SK-N-SH (cell line): Measurements from ENCODE around the gene SMIM29. TPM values are rescaled to one million over a fixed set of nuclear protein-coding genes. Genes with fewer than 3 reads are reported as not detected.

ENCODE experiments used
- CTCF ChIA-PET: fragments of 300-600, 350-600 bp; formaldehyde crosslinking; extraction: SDS; loops from one replicate; lab custom pipeline; 2021; lab: Yijun Ruan, JAX
- POLR2A ChIA-PET: fragments of 350-600 bp; sonication (Branson Sonifier 250); formaldehyde crosslinking; extraction: SDS; loops from one replicate; lab custom pipeline; 2020; ENCODE audit warnings: antibody characterized with exemption, inconsistent platforms; lab: Yijun Ruan, JAX
- DNase-seq: peaks from one replicate; pipeline ENCODE4 v3.0.0; 2012
- H2AFZ ChIP-seq: fragments of 200-600 bp; sonication (generic); 2 replicates; pipeline ENCODE4 v1.8.1; 2016; ENCODE audit warnings: antibody characterized with exemption, mild to moderate bottlenecking, low read depth
- H3F3A ChIP-seq: fragments of 200-600 bp; sonication (generic); replicated peaks from 2 replicates; pipeline ENCODE3; 2016; ENCODE audit warnings: antibody characterized with exemption, mild to moderate bottlenecking; ENCODE audit not compliant: insufficient read depth
- H3K27ac ChIP-seq, 2 experiments: fragments of 200-500 bp in 1 of 2; fragments of 200-600 bp in 1 of 2; sonication (Bioruptor generic) in 1 of 2; sonication (generic), shearing (Covaris generic) in 1 of 2; 2 replicates each; pipeline versions ENCODE4 v1.5.1 to v1.6.1; 2014 to 2016; ENCODE audit warnings: low read depth in 2 of 2, inconsistent platforms in 1 of 2, low read length in 1 of 2, mild to moderate bottlenecking in 1 of 2, mixed read lengths in 1 of 2
- H3K27me3 ChIP-seq: fragments of 200-600 bp; sonication (generic), shearing (Covaris generic); 2 replicates; pipeline ENCODE4 v1.6.1; 2016; ENCODE audit warnings: mixed run types; ENCODE audit not compliant: insufficient read depth
- H3K36me3 ChIP-seq, 2 experiments: fragments of 200-500 bp in 1 of 2; fragments of 200-600 bp in 1 of 2; sonication (Bioruptor generic) in 1 of 2; sonication (generic) in 1 of 2; replicated peaks in 1 of 2; 2 replicates each; pipeline versions ENCODE3 to v1.5.1; 2014 to 2016; ENCODE audit warnings: low read length in 1 of 2, mild to moderate bottlenecking in 1 of 2; ENCODE audit not compliant: insufficient read depth in 2 of 2, control insufficient read depth in 1 of 2
- H3K4me1 ChIP-seq, 2 experiments: fragments of 200-500 bp in 1 of 2; fragments of 200-600 bp in 1 of 2; sonication (Bioruptor generic) in 1 of 2; sonication (generic), shearing (Covaris generic) in 1 of 2; 2 replicates each; pipeline versions ENCODE4 v1.5.1 to v1.6.1; 2014 to 2016; ENCODE audit warnings: low read depth in 1 of 2, low read length in 1 of 2, mixed run types in 1 of 2; ENCODE audit not compliant: insufficient read depth in 2 of 2, control insufficient read depth in 1 of 2
- H3K4me2 ChIP-seq: fragments of 200-600 bp; sonication (generic), shearing (Covaris generic); 2 replicates; pipeline ENCODE4 v1.6.1; 2017; ENCODE audit warnings: mixed run types
- H3K4me3 ChIP-seq, 2 experiments: fragments of 200-500 bp in 1 of 2; fragments of 200-600 bp in 1 of 2; sonication (Bioruptor generic) in 1 of 2; sonication (generic), shearing (Covaris generic) in 1 of 2; 2 replicates each; pipeline versions ENCODE4 v1.5.1 to v1.8.1; 2014 to 2016; ENCODE audit warnings: low read depth in 2 of 2, inconsistent platforms in 1 of 2, low read length in 1 of 2, mild to moderate bottlenecking in 1 of 2, mixed read lengths in 1 of 2, moderate library complexity in 1 of 2
- H3K79me2 ChIP-seq: fragments of 200-600 bp; sonication (generic); 2 replicates; pipeline ENCODE4 v1.8.1; 2017; ENCODE audit warnings: mild to moderate bottlenecking; ENCODE audit not compliant: insufficient read depth
- H3K9ac ChIP-seq: fragments of 200-600 bp; sonication (generic); 2 replicates; pipeline ENCODE4 v1.6.1; 2017; ENCODE audit warnings: mixed run types
- H3K9me2 ChIP-seq: fragments of 200-600 bp; sonication (generic); 2 replicates; pipeline ENCODE4 v1.6.1; 2017; ENCODE audit warnings: mixed run types
- H3K9me3 ChIP-seq: fragments of 200-600 bp; sonication (generic); 2 replicates; pipeline ENCODE4 v1.6.1; 2017; ENCODE audit warnings: mixed run types, mild to moderate bottlenecking, moderate library complexity
- H4K20me1 ChIP-seq: fragments of 200-600 bp; sonication (generic); 2 replicates; pipeline ENCODE4 v1.6.1; 2017; ENCODE audit warnings: mild to moderate bottlenecking, mixed run types; ENCODE audit not compliant: insufficient read depth
- CTCF ChIP-seq: fragments of 200-600 bp; sonication (generic); IDR thresholded peaks from 2 replicates; pipeline ENCODE4 v1.6.1; 2017; ENCODE audit warnings: antibody characterized with exemption, mild to moderate bottlenecking, moderate library complexity
- EP300 ChIP-seq, 2 experiments: IDR thresholded peaks; 2 replicates each; pipeline versions ENCODE4 v1.4.0 to v1.6.1; 2012; ENCODE audit warnings: borderline replicate concordance in 1 of 2, low read depth in 1 of 2, low read length in 1 of 2
- FOSL2 ChIP-seq: IDR thresholded peaks from 2 replicates; pipeline ENCODE4 v1.4.0; 2012; ENCODE audit warnings: low read depth, mild to moderate bottlenecking, moderate library complexity, borderline replicate concordance
- GABPA ChIP-seq: IDR thresholded peaks from 2 replicates; pipeline ENCODE4 v1.4.0; 2012; ENCODE audit warnings: low read depth, mild to moderate bottlenecking
- GATA2 ChIP-seq: sonication (generic); formaldehyde crosslinking; IDR thresholded peaks from 2 replicates; pipeline ENCODE4 v1.5.0; 2020; ENCODE audit warnings: mild to moderate bottlenecking, missing genetic modification reagents
- IRF3 ChIP-seq: fragments of 150-350 bp; IDR thresholded peaks from 2 replicates; pipeline ENCODE4 v1.6.1; 2016; ENCODE audit warnings: mild to moderate bottlenecking, low read depth, low read length
- NFIC ChIP-seq: IDR thresholded peaks from 2 replicates; pipeline ENCODE4 v1.4.0; 2012; ENCODE audit warnings: borderline replicate concordance
- NRF1 ChIP-seq: IDR thresholded peaks from 2 replicates; pipeline ENCODE4 v1.6.1; 2012; ENCODE audit warnings: low read depth, mild to moderate bottlenecking, low read length
- PBX3 ChIP-seq: IDR thresholded peaks from 2 replicates; pipeline ENCODE4; 2012
- RAD21 ChIP-seq: IDR thresholded peaks from 2 replicates; pipeline ENCODE4 v1.6.1; 2012; ENCODE audit warnings: mild to moderate bottlenecking, low read length
- RCOR1 ChIP-seq: fragments of 150-350 bp; IDR thresholded peaks from 2 replicates; pipeline ENCODE4 v1.6.1; 2017; ENCODE audit warnings: antibody characterized with exemption, low read length
- RFX5 ChIP-seq: IDR thresholded peaks from 2 replicates; pipeline ENCODE4 v1.6.1; 2012; ENCODE audit warnings: mild to moderate bottlenecking, improper control_type of control experiment, low read length
- RXRA ChIP-seq: IDR thresholded peaks from 2 replicates; pipeline ENCODE4 v1.4.0; 2012; ENCODE audit warnings: low read depth, mild to moderate bottlenecking, borderline replicate concordance
- SIN3A ChIP-seq: IDR thresholded peaks from 2 replicates; pipeline ENCODE4 v1.6.1; 2012; ENCODE audit warnings: low read depth, mild to moderate bottlenecking, low read length, moderate library complexity, borderline replicate concordance
- TEAD4 ChIP-seq: IDR thresholded peaks from 2 replicates; pipeline ENCODE4 v1.4.0; 2012; ENCODE audit warnings: mild to moderate bottlenecking, borderline replicate concordance; ENCODE audit not compliant: insufficient read depth
- USF1 ChIP-seq: IDR thresholded peaks from 2 replicates; pipeline ENCODE4 v1.4.0; 2012; ENCODE audit warnings: low read depth, borderline replicate concordance
- YY1 ChIP-seq: IDR thresholded peaks from 2 replicates; pipeline ENCODE4 v1.4.0; 2012; ENCODE audit warnings: low read depth, mild to moderate bottlenecking
- WGBS: methylation state at CpG from one replicate; pipeline ENCODE4 v1.1.6; 2017; ENCODE audit warnings: low lambda C conversion rate; 5-methylcytosine and 5-hydroxymethylcytosine counted together
- polyA plus RNA-seq, 3 experiments: library from polyadenylated mRNA; depleted of rRNA; stranded (reverse); fragments of >200 nt; gene quantifications; 2 replicates each; pipeline ENCODE4 v1.2.3, GENCODE V29; 2012
- TF ChIP-seq, protein P1 (sequence below): IDR thresholded peaks from 2 replicates; pipeline ENCODE4 v1.6.1; 2012; ENCODE audit warnings: mild to moderate bottlenecking, low read depth, low read length, moderate library complexity

SMIM29 gene
- polyA plus RNA-seq, 1 of the 3 experiments (the other 2 are of a cell fraction), result 50.2 TPM

DNA sequence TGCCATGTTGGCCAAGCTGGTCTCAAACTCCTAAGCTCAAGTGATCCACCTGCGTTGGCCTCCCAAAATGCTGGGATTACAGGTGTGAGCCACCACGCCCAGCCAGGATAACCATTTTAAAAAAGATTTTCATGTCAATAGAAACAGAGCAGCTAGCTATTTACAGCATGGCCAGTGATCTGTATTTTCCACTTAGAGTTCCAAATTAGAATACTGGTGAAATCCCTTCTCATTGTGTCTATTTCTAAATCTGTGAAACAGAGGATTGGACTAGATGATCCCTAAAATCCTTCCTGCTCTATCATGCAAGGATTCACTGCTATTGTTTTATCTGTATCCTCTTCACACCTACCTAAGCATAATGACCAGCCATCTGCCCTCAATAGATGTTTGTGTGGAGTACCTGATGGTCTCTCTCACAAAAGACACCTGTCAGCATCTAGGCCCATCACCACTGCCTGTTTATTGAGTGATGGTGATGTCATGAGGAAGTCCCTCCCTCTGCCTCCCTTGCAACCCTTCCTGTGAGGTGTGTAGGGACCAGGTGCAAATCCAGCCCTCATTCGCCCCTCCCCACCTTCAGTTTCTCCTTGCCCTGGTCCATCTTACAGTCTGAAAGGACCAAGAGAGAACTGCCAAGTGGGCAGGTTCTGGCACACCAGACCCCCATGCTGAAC lies 26.5 kb upstream of the SMIM29 start:
- no peaks in the 10 kb centered on the region for H3K27me3 ChIP-seq
- H2AFZ ChIP-seq, result no peak overlapping the region
- peaks cover 4% of the 10 kb centered on the region for H3F3A ChIP-seq
- no peak overlapping the region for H3K4me3 ChIP-seq
- ChIA-PET POLR2A (no interaction called here), CTCF (no interaction called here)
- H3K9ac ChIP-seq, result no peak overlapping the region
- H3K4me2 ChIP-seq, result no peak overlapping the region
- DNase-seq, result no peak
- 100% methylated on average over 3 of the region's 3 CpGs for WGBS
- H4K20me1 ChIP-seq, result no peaks in the 10 kb centered on the region
- H3K79me2 ChIP-seq, result no peaks in the 10 kb centered on the region
- peaks cover 0 to 10% of the 10 kb centered on the region in 2 experiments for H3K36me3 ChIP-seq
- no peaks in the 10 kb centered on the region for H3K9me2 ChIP-seq
- peaks cover 0 to 21% of the 10 kb centered on the region in 2 experiments; a peak in 1 of 4 replicates for H3K4me1 ChIP-seq
- H3K9me3 ChIP-seq, result no peaks in the 10 kb centered on the region
- no peak for TF ChIP-seq USF1
- no peak for TF ChIP-seq NRF1
- TF ChIP-seq, protein P1, sequence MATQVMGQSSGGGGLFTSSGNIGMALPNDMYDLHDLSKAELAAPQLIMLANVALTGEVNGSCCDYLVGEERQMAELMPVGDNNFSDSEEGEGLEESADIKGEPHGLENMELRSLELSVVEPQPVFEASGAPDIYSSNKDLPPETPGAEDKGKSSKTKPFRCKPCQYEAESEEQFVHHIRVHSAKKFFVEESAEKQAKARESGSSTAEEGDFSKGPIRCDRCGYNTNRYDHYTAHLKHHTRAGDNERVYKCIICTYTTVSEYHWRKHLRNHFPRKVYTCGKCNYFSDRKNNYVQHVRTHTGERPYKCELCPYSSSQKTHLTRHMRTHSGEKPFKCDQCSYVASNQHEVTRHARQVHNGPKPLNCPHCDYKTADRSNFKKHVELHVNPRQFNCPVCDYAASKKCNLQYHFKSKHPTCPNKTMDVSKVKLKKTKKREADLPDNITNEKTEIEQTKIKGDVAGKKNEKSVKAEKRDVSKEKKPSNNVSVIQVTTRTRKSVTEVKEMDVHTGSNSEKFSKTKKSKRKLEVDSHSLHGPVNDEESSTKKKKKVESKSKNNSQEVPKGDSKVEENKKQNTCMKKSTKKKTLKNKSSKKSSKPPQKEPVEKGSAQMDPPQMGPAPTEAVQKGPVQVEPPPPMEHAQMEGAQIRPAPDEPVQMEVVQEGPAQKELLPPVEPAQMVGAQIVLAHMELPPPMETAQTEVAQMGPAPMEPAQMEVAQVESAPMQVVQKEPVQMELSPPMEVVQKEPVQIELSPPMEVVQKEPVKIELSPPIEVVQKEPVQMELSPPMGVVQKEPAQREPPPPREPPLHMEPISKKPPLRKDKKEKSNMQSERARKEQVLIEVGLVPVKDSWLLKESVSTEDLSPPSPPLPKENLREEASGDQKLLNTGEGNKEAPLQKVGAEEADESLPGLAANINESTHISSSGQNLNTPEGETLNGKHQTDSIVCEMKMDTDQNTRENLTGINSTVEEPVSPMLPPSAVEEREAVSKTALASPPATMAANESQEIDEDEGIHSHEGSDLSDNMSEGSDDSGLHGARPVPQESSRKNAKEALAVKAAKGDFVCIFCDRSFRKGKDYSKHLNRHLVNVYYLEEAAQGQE, result no peak
- no peak for TF ChIP-seq RFX5
- TF ChIP-seq GATA2 (CRISPR knock-in tag), result no peak
- TF ChIP-seq GABPA, result no peak
- TF ChIP-seq PBX3, result no peak
- TF ChIP-seq SIN3A, result no peak
- no peak for TF ChIP-seq NFIC
- TF ChIP-seq TEAD4, result no peak
- no peak for TF ChIP-seq RAD21
- TF ChIP-seq EP300 (IDR thresholded peaks at IDR 0.05; ENCODE audit: borderline replicate concordance in 1 of 2, low read depth in 1 of 2, low read length in 1 of 2), result no peak
- no peak for TF ChIP-seq FOSL2
- TF ChIP-seq RCOR1, result no peak
- TF ChIP-seq YY1, result no peak
- TF ChIP-seq RXRA, result no peak
- TF ChIP-seq IRF3, result no peak
- TF ChIP-seq CTCF, result no peak
- H3K27ac ChIP-seq, result no peak overlapping the region
